ENCODE measurements around the gene HAAO.

Gene HAAO

GRCh38 chr2:42767080-42767898 lies 25.1 kb downstream of the HAAO start:
- DNase-seq: no peak

GRCh38 chr2:42765686-42766085 lies 26.7 kb downstream of the HAAO start:
- DNase-seq: no peak

- no peak for DNase-seq
Observed at GRCh38 chr2:42764901-42765300, 27.5 kb downstream of the HAAO start.

DNA sequence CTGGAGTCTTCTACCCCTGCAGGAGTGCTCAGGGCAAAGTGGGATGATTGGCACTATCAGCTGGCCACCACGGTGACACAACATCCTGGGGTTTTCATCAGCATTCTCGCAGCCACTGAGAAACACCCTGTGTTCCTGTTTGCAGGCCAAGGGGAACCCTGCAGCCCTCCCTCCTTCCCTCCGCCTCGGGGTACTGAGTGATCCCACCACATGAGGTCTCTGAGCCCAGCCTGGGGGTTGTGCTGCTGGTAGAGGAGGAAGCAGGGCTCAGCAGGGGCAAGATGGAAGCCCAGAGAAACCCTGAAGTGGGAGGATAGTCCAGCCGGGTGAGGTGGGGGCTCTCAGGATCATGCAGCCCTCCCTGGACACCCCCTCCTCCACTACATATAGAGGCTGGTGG lies 28.3 kb downstream of the HAAO start, which contains the start of gene OXER1:
OXER1 (minus strand) TSS at position 40 of the 400 bp plus-strand sequence. CDS start 73 bp downstream, outside the sequence.
- DNase-seq: no peak

DNA sequence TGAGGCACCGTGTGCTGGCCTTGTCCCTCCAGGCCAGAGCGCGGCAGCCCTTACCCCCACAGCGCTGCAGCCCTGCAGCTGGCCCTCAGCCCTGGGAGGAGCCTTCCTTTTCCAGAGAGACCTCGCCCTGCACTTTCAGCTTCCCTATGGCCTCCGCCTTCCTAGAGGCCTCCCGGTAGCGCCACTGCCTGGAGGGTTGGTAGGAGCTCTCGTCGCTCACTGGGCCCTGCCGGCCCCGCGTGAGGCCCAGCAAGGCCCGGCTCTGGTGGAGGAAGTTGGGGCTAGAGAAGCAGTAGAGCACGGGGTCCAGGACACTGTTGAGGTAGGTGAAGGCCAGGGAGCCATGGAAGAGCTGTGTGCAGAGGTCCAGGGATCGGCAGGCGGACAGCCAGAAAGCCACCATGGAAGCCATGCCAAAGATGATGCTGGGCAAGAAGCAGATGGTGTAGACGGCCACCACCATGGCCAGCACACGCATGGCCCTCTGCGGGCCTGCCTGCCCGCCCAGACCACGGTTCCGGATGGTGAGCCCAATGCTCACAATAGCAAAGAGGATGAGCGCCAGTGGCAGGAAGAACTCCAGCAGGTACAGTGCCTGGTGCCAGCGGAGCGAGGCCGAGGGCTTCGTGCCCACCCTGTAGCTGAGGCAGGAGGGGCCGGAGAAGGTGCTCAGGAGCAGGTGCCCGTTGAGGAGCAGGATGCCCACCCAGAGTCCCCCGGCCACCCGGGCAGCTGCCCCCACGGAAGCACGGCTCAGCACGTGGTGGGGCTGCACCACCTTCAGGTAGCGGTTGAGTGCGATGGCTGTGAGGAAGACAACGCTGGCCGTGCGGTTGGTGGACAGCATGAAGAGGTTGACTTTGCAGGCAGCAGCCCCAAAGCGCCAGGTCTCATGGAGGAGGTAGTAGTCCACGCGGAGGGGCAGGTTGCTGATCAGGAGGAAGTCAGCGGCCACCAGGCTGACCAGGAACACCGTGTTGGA lies 29.3 kb downstream of the HAAO start:
- DNase-seq: no peak

- DNase-seq: no peak
Observed at GRCh38 chr2:42762155-42762554, 30.2 kb downstream of the HAAO start.

- no peak for DNase-seq
Observed at GRCh38 chr2:42761554-42761953, 30.8 kb downstream of the HAAO start.

GRCh38 chr2:42758751-42759150 lies 33.6 kb downstream of the HAAO start:
- no peak for DNase-seq

DNA sequence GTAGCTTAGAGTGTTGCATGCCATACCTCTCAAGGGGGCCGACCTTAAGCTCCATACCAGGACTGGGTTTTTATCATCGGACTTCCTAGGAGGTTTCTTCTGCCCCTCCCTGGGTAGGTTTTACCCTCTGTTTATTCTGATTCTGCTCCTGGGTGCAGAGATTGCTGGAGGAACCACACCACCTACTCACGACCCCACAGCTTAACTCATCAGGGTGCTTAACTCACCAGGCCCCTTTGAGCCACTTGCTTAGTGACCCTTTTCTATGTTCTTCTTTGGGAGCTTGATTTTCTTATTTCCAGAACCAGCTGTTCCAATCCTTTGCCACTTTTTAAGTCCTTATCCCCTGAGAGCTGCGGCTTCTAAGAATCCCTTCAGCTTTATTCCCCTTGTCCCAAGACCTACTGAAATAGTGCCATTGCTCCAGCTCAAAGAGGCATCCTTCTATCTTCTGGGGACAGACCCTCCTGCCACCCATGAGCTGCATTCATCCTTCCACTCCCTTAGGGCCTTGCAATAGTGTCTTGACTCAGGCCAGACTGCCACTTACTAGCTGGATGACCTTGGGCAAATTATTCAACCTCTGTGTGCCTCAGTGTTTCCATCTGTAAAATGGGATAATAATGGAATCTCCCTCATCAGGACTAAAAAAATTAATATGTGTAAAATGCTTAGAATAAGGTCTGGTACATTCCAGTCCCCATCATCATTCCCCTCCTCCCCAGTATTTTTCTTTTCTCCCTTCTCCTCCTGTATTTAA lies 34.2 kb downstream of the HAAO start:
- no peak for DNase-seq

GRCh38 chr2:42756966-42757513 lies 35.3 kb downstream of the HAAO start:
- no peak for DNase-seq

DNA sequence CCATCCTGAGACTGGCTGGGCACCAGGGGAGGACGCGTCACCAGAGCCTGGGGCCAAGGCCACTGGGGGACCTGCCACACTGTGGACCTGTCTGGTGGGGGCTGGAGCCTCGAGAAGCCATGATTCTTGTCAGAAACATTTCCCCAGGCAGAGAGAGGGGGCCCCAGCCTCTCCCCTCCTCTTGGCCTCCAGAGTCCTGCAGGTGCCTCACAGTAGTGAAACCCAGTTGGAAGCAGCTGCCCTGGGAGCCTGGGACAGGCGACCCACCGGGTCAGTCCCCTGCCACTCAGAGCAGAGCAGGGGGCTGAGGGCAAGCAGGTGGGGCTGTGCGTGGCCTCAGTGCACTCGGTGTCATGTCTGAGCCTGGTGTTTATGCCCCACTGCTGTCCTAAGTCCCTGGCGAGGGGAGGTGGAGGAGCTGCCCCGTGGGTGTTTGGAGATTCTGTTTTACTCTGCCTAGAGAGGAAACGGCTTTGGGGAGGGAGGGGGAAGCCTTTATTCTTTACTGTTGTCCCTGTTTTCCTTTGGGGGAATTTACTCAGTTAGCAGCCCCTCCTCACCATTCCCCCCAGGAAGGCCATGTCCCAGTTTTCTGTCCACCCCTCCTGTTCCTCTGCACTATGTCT lies 36.1 kb downstream of the HAAO start:
- no peak for DNase-seq

DNA sequence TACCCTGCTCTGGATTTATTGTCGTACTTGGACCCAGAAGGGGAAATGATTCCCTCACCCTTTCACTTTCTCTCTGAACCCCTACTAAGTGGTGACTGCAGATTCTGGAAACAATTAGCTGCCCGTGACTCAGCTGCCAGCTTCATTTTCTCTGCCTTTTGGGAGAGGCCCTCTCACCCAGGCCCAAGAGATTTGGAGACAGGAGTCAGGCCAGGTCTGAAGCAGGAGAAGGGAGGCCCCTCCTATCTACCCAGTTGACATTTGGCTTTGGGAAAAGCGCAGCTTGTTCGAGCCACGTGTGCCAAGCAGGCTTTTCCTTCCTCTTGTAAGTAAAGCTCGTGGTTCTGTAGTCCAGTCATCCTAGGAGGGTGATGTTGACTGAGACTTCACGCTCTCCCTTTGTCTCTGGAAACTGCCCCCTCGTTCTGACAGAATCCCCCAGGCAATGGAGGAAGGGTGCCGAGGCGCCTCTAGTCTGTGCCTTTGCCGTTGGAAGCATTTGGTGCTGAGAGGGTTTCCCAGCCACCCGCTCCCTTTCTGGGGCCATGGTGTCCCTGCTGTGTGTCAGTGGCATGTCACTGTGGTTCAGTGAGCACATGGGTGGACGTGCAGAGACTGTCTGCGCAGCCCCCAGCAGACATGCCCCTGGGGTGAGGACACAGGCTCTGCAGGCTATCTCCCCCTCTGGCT lies 37.0 kb downstream of the HAAO start:
- peak; percentile 44 for DNase-seq

DNA sequence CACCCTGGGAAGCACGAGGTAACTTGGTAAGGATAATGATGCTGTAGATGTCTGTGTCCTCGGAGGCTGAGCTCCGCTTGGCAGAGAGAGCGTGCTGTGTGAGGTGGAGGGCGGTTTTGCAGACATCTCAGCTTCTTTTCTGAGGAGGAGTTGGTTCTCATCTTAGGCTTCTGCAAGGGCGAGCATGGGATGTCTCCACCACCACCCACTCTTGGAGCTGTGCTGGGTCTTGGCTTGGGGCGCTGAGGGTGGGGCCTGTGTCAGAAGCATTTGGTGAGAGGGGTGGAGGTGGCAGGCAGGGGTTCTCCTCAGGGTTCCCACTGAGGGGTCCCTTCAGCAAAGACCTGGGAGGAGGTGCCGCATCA lies 37.6 kb downstream of the HAAO start:
- DNase-seq: no peak

- peak; percentile 57 for DNase-seq
Observed at GRCh38 chr2:42754021-42754775, 38.2 kb downstream of the HAAO start.

DNA sequence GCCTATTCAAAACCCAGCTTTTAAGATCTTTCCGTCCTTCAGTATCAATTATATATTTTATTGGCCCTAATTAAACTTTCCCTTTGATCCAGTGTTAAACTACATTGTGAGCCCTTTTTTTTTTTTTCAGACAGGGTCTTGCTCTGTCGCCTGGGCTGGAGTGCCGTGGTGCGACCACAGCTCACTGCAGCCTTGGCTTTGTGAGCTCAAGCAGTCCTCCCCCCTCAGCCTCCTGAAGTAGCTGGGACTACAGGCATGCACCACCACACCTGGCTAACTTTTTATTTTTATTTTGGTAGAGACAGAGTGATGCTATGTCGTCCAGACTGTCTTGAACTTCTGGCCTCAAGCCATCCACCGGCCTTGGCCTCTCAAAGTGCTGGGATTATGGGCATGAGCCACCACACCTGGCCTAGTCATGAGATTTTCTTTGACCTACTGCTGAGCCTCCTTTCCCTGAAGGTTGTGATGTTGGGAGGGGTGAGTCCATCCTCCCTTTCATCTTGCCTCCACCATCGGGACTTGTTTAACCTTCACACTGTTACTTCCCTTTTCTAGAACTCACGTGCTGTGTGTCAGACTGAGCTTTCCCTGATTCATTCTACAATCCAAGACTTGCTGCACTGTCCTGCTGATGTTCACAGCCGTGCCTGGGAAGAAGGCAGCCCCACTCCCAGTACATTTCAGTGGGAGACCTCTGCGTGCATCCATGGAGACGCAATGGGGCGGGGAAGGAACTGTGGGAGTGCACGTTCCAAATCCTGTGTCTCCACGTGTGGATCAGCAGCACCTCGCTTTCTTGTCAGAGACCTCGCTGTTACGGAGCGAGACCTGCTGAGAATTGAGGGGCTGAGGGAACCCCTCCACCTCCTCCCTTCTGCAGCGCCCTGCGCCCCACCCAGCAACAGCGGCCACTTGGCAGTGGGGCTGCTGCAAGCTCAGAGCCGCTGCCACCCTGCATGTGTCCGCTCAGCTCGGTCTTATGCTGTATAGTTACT lies 39.3 kb downstream of the HAAO start:
- no peak for DNase-seq

DNA sequence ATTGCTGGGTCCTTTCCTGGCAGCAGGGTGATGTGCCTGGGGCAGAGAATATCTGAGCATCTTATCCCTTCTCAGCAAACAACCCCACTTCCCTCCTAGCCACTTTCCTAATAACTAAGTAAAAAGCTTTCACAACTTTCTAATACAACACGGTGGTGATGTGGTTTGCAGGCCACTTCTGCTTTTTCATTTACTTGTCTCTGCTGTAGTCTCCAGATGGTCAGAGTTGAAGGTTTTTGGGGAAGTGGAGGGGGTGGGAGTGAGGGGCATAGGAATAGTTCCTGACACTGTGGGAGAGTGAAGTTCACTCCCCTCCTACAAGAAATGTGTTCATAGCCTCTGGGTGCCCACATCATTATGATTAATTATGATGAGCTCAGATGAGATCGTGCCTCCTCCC lies 40.1 kb downstream of the HAAO start:
- no peak for DNase-seq

- no peak for DNase-seq
Observed at GRCh38 chr2:42748840-42749239, 43.5 kb downstream of the HAAO start.

DNA sequence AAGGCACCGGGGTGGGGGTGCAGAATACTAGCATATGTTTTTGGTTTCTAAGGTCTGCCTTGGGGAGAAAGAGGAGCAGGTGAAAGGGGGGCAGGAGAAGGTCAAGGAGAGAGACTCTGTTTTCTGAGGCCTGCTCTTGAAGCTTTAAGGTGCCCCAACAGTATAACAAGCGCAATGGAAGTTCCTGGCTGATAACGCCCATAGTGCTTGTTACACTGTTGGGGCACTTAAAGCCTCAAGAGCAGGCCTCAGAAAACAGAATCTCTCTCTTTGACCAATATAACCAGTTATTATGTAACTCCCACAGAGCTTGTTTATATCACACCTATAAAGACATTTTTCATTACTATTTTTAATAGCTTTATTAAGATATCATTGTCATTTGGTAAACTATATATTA lies 45.0 kb downstream of the HAAO start:
- no peak for DNase-seq

DNA sequence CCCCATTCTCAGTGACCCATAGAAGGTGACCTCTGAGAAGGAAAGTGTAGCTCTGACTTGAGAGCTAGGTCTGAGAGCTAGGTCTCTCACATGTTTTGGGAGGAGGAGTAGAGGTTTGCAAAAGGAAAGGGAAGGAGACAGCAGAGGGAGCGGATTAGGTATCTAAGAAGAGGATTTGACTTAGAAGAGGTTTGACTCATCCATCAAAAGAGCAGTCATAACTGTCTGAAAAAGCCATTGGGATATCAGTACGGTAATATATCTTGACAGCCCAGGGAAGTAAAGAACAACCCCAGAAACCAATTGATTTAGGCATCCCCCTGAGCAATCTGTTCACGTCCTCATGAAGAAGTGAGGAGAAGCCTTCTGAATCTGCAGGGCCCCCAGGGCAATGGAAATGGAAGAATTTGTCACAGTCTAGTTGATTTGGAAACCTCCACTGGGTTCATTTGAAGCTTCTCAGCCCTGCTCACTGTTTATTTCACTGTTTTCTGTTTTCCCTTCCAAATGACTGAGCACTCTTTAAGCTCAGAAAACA lies 47.8 kb downstream of the HAAO start:
- peak; percentile 57 for DNase-seq

Measured in eye (tissue), 1 donor.